NCI-H187 treated with DMSO at 0.1 percent for 48 hours (cell line): ENCODE results near the gene GCH1.

ENCODE experiments used
- DNase-seq: peaks from one replicate; lab custom pipeline; 2025; lab: John Stamatoyannopoulos, UW

GCH1 gene

GRCh38 chr14:54866588-54866987 lies 36.0 kb downstream of the GCH1 start:
- DNase-seq = no peak

- no peak for DNase-seq
Observed at GRCh38 chr14:54864526-54864925, 38.1 kb downstream of the GCH1 start.

- no peak for DNase-seq
Observed at GRCh38 chr14:54857830-54858269, 44.8 kb downstream of the GCH1 start.

DNA sequence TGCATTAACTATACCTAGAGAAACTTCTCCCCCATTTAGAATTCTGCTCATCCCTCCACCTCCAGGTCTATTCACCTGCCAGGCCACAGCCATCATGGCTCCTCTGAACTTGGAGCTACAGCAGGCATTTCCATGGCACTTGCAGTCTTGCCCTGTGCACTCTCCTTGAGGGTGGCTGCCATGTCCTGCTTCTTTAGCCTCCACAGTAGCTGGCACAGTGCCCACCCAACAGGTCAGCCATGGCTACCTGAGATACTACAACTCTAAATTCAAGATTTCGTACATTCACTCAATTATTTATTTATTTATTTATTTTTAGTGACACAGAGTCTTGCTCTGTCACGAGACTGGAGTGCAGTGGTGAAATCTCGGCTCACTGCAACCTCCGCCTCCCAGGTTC lies 46.5 kb downstream of the GCH1 start:
- DNase-seq = no peak

DNA sequence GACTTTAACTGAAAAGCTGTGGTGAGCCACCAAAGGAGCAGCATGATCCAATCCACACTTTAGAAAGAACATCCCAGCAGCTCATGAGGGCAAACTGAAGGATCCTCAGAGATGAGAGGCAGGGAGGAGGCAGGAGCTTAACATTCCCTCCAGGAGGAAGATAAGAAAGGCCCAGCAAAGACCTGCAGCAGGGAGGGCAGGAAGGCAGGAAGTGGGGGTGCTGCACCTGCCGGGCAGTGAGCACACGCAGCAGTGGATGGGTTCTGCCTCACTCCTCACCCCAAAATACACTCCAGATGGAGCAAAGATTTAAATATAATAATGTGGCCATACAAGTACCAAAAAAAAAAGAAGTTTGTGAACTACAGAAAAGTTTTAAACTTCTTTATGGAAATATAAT lies 48.4 kb downstream of the GCH1 start:
- no peak for DNase-seq

GRCh38 chr14:54853339-54853738 lies 49.3 kb downstream of the GCH1 start:
- DNase-seq = no peak

- no peak for DNase-seq
Observed at GRCh38 chr14:54852215-54852614, 50.4 kb downstream of the GCH1 start.

DNA sequence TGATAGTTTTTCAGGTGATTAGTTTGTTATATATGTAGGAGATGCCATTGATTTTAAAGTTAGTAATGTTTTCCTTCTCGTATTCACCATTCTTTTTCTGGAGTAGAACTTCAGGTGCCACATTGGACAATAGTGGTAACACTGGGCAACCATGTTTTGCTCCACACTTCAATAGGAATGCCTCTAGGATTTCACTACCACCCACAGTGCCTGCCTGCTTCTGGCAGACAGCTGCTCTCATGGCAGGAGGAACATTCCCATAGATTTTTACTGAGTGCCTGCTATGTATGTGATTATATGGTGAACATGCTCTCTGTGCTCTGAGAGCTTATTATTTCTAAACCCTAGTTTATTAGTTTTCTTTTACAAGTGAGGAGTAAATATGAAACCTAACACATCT lies 53.7 kb downstream of the GCH1 start:
- DNase-seq = no peak

DNA sequence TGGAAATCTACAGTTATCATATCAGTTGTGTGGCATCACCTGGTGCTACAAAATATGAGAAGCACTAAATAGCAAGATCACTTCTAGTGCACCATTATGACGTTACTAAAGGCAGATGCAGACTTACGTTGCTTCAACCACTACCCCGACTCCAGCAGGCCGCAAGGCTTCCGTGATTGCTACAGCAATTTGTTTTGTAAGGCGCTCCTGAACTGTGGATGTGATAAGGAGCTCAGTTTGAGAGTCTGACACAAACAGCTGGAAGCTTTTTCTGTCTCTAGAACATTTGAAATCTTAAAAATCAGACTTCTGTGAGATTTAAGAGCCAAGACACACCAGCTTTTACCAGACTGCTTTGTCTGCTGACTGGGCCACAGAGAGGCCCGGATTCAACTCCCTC lies 57.0 kb downstream of the GCH1 start:
- no peak for DNase-seq

GRCh38 chr14:54844479-54844878 lies 58.1 kb downstream of the GCH1 start:
- DNase-seq = no peak

DNA sequence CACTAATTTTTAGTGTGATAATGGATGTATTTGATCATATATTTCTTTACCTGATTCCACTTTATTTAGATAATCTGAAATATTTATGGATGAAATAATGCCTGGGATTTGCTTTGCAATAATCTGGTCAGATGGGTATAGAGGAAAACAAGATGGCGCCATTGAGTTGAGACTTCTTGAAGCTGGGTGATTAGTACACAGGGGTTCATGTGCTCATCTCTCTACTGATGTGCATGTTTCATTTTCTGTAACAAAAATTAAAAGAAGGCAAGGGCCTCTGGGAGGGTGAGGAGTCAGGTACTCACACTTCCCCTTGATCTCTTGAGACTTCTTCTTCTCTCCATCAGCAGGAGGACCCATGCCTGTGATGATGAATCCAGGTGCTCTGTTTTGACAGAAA lies 61.8 kb downstream of the GCH1 start:
- DNase-seq = no peak

GRCh38 chr14:54840336-54840735 lies 62.3 kb downstream of the GCH1 start:
- no peak for DNase-seq

GRCh38 chr14:54839701-54840119 lies 62.9 kb downstream of the GCH1 start:
- no peak for DNase-seq

- no peak for DNase-seq
Observed at GRCh38 chr14:54838931-54839512, 63.6 kb downstream of the GCH1 start.

DNA sequence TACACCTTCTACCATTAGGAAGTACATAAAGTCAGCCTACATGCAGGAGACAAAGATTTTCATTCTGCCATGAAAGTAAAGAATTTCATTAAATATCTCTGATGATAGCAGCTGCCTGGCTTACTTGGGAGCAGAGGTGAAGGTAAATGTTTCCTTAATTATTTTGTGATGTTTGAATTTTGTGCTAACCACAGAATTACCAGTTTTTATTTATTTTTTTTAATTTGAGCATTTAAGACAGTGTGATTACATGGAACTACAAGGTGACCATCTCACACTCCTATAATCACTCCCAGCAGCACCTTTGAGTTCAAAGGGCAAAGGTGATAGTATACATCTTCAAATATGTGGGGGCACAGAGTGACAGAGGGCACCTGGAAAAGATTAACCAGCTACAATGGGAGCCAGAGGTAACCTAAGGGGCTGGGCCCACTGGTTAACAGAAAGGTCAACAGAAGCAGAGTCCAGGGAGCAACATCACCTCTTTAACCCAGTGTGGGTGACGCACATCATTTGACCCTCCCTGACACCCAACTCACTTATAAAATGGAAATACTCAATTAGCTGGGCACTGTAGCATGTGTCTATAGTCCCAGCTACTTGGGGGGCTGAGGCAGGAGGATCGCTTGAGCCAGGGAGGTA lies 65.0 kb downstream of the GCH1 start:
- no peak for DNase-seq

DNA sequence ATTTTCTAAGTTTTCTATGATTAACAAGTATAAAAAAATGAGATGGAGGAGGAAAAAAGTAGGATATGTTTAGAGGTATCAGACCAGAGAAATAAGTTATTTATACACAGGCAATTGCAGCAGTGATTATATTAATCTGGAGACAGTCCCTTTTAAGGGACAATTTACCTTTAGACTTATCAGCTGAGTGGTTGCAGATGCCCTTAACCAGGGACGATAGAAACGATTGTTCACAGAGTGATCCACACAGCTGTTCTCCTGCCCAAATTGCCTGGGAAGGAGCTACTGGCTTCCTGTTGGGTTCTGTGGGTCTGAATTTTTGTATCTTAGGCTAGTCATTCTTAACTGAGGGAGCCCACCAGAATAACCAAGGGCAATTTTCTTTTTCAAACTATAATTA lies 66.4 kb downstream of the GCH1 start:
- no peak for DNase-seq

GRCh38 chr14:54834727-54835126 lies 67.9 kb downstream of the GCH1 start:
- no peak for DNase-seq

- no peak for DNase-seq
Observed at GRCh38 chr14:54834081-54834480, 68.5 kb downstream of the GCH1 start.

DNA sequence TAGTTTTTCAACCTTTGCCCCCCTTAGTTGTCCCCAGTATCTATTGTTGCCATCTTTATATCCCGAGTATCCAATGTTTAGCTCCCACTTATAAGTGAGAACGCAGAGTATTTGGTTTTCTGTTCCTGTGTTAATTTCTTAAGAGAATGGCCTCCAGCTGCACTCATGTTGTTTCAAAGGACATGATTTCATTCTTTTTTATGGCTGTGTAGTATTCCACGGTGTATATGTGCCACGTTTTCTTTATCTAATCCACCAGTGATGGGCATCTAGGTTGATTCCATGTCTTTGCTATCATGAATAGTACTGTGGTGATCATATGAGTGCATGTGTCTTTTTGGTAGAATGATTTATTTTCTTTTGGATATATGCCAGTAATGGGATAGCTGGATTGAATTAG lies 72.0 kb downstream of the GCH1 start:
- DNase-seq = no peak

DNA sequence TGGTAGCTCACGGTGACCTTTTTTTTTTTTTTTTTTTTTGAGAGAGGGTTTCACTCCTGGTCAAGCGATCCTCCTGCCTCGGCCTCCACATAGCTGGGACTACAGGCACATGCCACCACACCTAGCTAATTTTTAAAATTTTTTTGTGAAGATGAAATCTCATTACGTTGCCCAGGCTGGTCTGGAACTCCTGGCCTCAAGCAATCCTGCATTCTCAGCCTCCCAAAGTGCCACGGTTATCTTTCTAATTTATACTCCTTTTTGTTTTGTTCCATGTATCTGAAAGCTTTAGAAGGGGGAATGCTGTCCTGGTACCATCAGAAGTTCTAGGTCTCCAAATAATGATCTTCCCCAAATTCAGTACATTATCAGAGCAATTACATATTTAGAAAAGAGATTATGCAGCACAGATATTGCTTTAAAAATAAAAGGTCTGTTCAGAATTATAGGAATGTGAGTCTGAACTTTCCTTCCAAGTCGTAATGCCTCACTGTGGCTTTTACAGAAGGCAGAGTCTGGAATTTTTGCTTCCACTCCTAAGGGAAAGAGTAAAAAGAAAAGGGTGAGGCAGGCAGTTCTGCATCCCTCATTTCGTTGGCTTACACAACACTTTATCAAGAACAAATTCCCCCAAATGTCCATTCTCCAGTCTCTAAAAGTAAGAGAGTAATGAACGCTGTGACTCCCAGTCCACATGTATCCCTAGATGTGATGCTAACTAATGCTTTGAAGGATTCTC lies 73.0 kb downstream of the GCH1 start:
- DNase-seq = no peak

- DNase-seq = no peak
Observed at GRCh38 chr14:54828037-54828436, 74.6 kb downstream of the GCH1 start.

- DNase-seq = no peak
Observed at GRCh38 chr14:54823757-54824549, 78.7 kb downstream of the GCH1 start.

DNA sequence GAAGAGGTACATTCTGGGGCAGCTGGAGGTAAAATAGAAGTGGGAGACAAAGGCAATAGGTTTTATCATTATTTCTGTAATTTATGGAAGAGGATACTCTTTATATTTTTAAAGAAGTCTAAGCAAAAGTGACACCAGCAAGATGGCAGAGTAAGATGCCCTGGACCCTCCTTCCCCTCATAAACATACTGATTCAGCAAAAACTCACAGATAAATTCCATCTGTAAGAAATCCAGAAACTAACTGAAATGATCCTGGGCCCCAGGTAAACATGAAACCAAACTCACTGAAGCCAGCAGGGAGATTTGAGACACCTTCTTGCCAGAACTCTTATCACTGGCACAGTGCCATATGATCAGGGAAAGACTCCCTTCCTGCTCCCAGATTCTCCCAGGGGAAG lies 79.9 kb downstream of the GCH1 start:
- no peak for DNase-seq
